ENCODE data around the gene OR13C5. TPM values are rescaled to one million over a fixed set of nuclear protein-coding genes. Genes with fewer than 3 reads are reported as not detected.
"Not testable (repeated sequence)": the region's sequence is repeated elsewhere in the genome, so short reads cannot be mapped to it uniquely, and the experiment has no call there.

Gene OR13C5
- total RNA-seq (2022) (not detected in 2 replicates), Bru-seq, nascent RNA (not detected), BruChase-seq, experiment 1, labeled RNA remaining after a 2-hour chase (not detected), BruChase-seq, experiment 2, labeled RNA remaining after a 6-hour chase (percentile 19 among the genes with signal in this experiment)
- long read RNA-seq, result 0 reads

DNA sequence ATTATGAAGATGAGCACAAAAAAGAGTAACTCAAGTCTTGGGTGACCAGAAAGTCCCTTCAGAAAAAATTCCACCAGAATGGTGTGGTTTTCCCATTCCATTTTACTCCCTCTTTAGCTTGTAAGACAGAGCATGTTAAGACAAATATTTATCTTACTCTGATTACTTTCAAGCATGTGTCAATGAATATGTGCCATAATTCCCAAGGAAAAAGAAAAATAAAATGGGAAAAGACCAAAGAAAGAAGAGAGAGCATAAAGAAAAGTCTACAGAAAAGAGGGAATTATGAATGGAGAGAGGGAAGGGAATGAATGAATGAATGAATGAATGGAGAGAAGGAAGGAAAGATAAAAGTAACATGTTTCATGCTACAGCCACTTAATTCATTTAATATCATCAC is at the start of gene OR13C5:
TSS of gene OR13C5 (minus strand) at position 101 of the 400 bp plus-strand sequence. CDS start at position 101, 0 bp downstream.
- CTCF ChIA-PET; H3K9me3 ChIP-seq; H3K27ac Mint-ChIP-seq (ENCODE audit: unreplicated experiment); H3K4me3 Mint-ChIP-seq (ENCODE audit: unreplicated experiment); POLR2A ChIA-PET; H3K4me3 ChIP-seq (ENCODE audit: low read depth, low read length); H3K27me3 ChIP-seq (replicated peaks; ENCODE audit: control insufficient read depth, insufficient read depth, low read length); DNase-seq; H3K4me1 Mint-ChIP-seq (ENCODE audit: low read depth, unreplicated experiment); H3K36me3 Mint-ChIP-seq (ENCODE audit: insufficient read depth, unreplicated experiment); H3K36me3 ChIP-seq (ENCODE audit: control insufficient read depth, insufficient read depth, low read length); H3K9me3 Mint-ChIP-seq (ENCODE audit: unreplicated experiment); H3K27me3 Mint-ChIP-seq (ENCODE audit: insufficient read depth, unreplicated experiment); H3K4me1 ChIP-seq; intact Hi-C loops (cut with micrococcal nuclease; ENCODE audit: unreplicated experiment); BruUV-seq (replicated peaks): not testable (repeated sequence)

GRCh38 chr9:104635456-104635855 is 36.2 kb upstream of the OR13C5 start:
- H3K27me3 Mint-ChIP-seq (ENCODE audit: insufficient read depth, unreplicated experiment), result peaks cover 5% of the 10 kb centered on the region
- Histone ChIP-seq H3K27me3 (replicated peaks; ENCODE audit: control insufficient read depth, insufficient read depth, low read length) (no peaks in the 10 kb centered on the region), H3K9me3 (peaks cover 3% of the 10 kb centered on the region; the same call in 1 of the 2 replicates), H3K4me1 (no peaks in the 10 kb centered on the region), H3K4me3 (ENCODE audit: low read depth, low read length) (no peak overlapping the region), H3K36me3 (ENCODE audit: control insufficient read depth, insufficient read depth, low read length) (no peaks in the 10 kb centered on the region)
- no TSS peak for BruUV-seq (replicated peaks)
- H3K9me3 Mint-ChIP-seq (ENCODE audit: unreplicated experiment), result no peaks in the 10 kb centered on the region
- no peaks in the 10 kb centered on the region for H3K36me3 Mint-ChIP-seq (ENCODE audit: insufficient read depth, unreplicated experiment)
- ChIA-PET CTCF (no interaction called here), POLR2A (no interaction called here)
- intact Hi-C loops (cut with micrococcal nuclease; ENCODE audit: unreplicated experiment), result no loop called here
- DNase-seq, result no peak
- H3K4me1 Mint-ChIP-seq (ENCODE audit: low read depth, unreplicated experiment), result no peaks in the 10 kb centered on the region
- TF ChIP-seq, protein P1, sequence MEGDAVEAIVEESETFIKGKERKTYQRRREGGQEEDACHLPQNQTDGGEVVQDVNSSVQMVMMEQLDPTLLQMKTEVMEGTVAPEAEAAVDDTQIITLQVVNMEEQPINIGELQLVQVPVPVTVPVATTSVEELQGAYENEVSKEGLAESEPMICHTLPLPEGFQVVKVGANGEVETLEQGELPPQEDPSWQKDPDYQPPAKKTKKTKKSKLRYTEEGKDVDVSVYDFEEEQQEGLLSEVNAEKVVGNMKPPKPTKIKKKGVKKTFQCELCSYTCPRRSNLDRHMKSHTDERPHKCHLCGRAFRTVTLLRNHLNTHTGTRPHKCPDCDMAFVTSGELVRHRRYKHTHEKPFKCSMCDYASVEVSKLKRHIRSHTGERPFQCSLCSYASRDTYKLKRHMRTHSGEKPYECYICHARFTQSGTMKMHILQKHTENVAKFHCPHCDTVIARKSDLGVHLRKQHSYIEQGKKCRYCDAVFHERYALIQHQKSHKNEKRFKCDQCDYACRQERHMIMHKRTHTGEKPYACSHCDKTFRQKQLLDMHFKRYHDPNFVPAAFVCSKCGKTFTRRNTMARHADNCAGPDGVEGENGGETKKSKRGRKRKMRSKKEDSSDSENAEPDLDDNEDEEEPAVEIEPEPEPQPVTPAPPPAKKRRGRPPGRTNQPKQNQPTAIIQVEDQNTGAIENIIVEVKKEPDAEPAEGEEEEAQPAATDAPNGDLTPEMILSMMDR (IDR thresholded peaks at IDR 0.05; ENCODE audit: insufficient read depth in 1 of 2, low read depth in 1 of 2, low read length in 1 of 2, severe bottlenecking in 1 of 2, unreplicated experiment in 1 of 2), result no peak
- no peak overlapping the region for H3K27ac Mint-ChIP-seq (ENCODE audit: unreplicated experiment)
- no peak overlapping the region for H3K4me3 Mint-ChIP-seq (ENCODE audit: unreplicated experiment)

GRCh38 chr9:104633976-104634520 is 34.8 kb upstream of the OR13C5 start:
- H3K4me3 Mint-ChIP-seq (ENCODE audit: unreplicated experiment), result no peak overlapping the region
- intact Hi-C loops (cut with micrococcal nuclease; ENCODE audit: unreplicated experiment), result no loop called here
- H3K4me3 ChIP-seq (ENCODE audit: low read depth, low read length), result no peak overlapping the region
- H3K27me3 Mint-ChIP-seq (ENCODE audit: insufficient read depth, unreplicated experiment), result peaks cover 9% of the 10 kb centered on the region
- BruUV-seq (replicated peaks), result no TSS peak
- no peaks in the 10 kb centered on the region for H3K27me3 ChIP-seq (replicated peaks; ENCODE audit: control insufficient read depth, insufficient read depth, low read length)
- no peak for DNase-seq
- no peaks in the 10 kb centered on the region for H3K9me3 ChIP-seq
- TF ChIP-seq, protein P1 (IDR thresholded peaks at IDR 0.05; ENCODE audit: insufficient read depth in 1 of 2, low read depth in 1 of 2, low read length in 1 of 2, severe bottlenecking in 1 of 2, unreplicated experiment in 1 of 2), result no peak
- CTCF ChIA-PET, result no interaction called here
- H3K27ac Mint-ChIP-seq (ENCODE audit: unreplicated experiment), result no peak overlapping the region
- no peaks in the 10 kb centered on the region for H3K36me3 ChIP-seq (ENCODE audit: control insufficient read depth, insufficient read depth, low read length)
- no peaks in the 10 kb centered on the region for H3K4me1 ChIP-seq
- H3K36me3 Mint-ChIP-seq (ENCODE audit: insufficient read depth, unreplicated experiment), result no peaks in the 10 kb centered on the region
- POLR2A ChIA-PET, result no interaction called here
- no peaks in the 10 kb centered on the region for H3K4me1 Mint-ChIP-seq (ENCODE audit: low read depth, unreplicated experiment)
- no peaks in the 10 kb centered on the region for H3K9me3 Mint-ChIP-seq (ENCODE audit: unreplicated experiment)

- intact Hi-C loops (cut with micrococcal nuclease; ENCODE audit: unreplicated experiment); H3K9me3 Mint-ChIP-seq (ENCODE audit: unreplicated experiment); H3K4me3 ChIP-seq (ENCODE audit: low read depth, low read length); H3K27ac Mint-ChIP-seq (ENCODE audit: unreplicated experiment); H3K36me3 Mint-ChIP-seq (ENCODE audit: insufficient read depth, unreplicated experiment); H3K36me3 ChIP-seq (ENCODE audit: control insufficient read depth, insufficient read depth, low read length); H3K9me3 ChIP-seq; CTCF ChIA-PET; H3K4me1 Mint-ChIP-seq (ENCODE audit: low read depth, unreplicated experiment); H3K27me3 ChIP-seq (replicated peaks; ENCODE audit: control insufficient read depth, insufficient read depth, low read length); H3K4me1 ChIP-seq; H3K4me3 Mint-ChIP-seq (ENCODE audit: unreplicated experiment); DNase-seq; H3K27me3 Mint-ChIP-seq (ENCODE audit: insufficient read depth, unreplicated experiment); BruUV-seq (replicated peaks); POLR2A ChIA-PET: not testable (repeated sequence)
Measured at GRCh38 chr9:104625964-104626363, 26.8 kb upstream of the OR13C5 start.
